Measurements from ENCODE around the gene MAP3K6. TPM values are rescaled to one million over a fixed set of nuclear protein-coding genes. Genes with fewer than 3 reads are reported as not detected.

The MAP3K6 gene
- total RNA-seq, 4 donors from 2014 or later = 26.4 to 129 (median 35.1) TPM

DNA sequence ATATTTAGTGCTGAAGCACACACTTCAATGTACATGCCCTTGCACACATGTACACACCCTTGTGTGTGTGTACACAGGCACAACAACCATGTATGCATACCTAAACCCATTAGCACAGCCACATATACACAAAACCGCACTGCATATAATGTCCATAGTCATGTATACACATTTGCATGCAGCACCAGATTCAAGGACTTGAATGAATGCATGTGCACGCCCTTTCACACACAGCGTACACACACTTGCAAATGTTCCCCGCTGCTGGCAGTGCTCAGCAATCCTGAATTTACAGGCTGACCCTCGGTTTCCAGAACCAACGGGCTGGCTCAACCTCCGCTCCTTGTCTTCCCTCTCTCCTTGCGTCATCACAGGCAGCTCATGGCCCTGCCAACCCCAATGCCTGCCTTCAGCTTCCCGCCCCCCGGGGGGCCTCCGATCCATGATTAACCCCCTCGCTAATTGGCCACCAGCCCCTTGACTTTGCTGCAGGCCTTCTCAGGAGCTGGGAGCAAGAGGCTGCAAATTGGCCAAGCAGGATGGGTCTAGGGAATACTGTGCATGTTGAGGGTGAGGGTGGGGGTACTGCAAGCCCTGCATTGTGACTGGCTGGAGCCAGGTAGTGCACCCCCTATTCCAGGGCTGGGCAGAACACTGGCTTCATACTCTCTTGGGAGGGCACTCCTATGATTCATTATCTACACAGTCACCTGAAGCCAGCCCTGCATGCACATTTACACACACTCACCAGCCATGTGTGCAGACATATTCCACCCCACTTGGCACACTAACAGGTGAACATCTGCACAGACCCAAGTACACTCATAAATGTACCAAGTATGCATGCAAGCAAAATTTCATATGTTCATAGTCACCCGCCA, 33.6 kb upstream of the MAP3K6 start:
- TF ChIP-seq, protein P1, sequence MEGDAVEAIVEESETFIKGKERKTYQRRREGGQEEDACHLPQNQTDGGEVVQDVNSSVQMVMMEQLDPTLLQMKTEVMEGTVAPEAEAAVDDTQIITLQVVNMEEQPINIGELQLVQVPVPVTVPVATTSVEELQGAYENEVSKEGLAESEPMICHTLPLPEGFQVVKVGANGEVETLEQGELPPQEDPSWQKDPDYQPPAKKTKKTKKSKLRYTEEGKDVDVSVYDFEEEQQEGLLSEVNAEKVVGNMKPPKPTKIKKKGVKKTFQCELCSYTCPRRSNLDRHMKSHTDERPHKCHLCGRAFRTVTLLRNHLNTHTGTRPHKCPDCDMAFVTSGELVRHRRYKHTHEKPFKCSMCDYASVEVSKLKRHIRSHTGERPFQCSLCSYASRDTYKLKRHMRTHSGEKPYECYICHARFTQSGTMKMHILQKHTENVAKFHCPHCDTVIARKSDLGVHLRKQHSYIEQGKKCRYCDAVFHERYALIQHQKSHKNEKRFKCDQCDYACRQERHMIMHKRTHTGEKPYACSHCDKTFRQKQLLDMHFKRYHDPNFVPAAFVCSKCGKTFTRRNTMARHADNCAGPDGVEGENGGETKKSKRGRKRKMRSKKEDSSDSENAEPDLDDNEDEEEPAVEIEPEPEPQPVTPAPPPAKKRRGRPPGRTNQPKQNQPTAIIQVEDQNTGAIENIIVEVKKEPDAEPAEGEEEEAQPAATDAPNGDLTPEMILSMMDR (IDR thresholded peaks at IDR 0.05; ENCODE audit: low read depth) = no peak

DNA sequence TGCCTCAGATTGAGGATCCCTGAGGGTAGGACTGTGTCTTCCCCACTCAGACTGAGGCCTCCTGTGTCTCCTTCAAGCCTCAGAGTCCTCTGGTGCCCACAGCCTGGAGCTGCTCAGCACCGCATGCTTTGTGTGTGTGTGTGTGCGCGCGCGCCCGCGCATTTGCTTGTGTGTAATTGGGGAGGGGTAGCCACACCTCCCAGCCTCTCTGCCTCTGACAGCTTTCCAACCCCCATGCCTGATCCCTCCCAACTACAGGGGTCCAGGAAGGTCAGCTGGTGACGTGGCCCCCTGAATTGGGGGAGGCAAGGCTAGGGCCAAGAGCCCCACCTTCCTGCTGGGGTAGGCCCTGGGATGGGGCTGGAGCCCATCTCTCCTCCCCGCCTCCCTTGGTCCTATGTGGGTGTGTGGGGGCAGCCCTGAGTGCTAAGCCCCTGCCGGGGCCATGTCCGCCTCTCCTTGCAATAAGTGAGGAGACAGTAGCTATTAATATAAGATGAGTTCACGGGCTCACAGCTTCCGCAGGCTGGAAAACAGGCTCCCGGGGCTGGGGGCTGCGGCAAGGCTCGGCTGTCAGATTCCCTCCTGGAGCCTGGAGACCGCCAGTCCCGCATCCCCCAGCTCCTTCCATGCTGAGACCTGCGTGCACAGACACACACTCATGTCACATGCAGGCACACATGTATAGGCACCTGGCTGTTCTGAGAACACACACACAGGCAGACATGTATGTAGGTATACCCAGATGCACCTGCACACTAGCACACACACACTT, 32.7 kb upstream of the MAP3K6 start:
- TF ChIP-seq, protein P1 (IDR thresholded peaks at IDR 0.05; ENCODE audit: low read depth) = no peak

DNA sequence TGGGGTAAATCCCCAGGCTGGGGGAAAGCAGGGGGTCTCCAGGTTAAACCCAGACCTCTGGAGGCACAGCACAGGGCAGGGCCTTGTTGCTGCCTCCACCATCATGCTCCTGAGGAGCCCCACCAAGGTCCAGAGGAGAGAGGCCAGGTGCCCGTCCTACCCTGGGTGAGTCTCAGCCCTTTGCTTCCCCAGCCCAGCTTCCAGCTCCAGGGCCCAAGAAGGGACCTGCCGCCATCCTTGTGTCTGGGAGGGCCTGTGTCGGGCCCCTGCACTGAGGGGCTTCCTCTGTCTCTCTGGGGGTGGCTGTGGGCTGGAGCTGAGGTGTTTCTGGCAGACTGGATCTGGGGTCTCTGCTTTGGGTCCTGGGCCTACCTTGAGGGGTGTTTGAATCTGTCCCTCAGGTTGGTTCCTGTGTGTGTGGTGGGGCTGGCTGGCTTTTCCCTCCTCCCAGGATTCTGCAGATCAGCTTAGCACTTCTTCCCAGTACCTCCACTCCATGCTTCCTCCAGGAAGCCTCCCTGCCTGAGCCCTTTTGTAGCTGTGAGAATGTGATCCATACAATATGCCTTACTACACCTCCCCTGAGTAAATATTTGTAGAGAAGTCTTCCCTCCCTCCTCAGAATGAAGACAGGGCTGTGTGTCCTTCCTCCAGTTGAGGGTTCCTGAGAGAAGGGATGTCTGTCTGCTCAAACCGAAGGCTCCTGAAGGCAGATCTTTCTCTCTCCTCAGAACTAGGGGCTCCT, 31.8 kb upstream of the MAP3K6 start:
- TF ChIP-seq, protein P1 (IDR thresholded peaks at IDR 0.05; ENCODE audit: low read depth) = no peak

DNA sequence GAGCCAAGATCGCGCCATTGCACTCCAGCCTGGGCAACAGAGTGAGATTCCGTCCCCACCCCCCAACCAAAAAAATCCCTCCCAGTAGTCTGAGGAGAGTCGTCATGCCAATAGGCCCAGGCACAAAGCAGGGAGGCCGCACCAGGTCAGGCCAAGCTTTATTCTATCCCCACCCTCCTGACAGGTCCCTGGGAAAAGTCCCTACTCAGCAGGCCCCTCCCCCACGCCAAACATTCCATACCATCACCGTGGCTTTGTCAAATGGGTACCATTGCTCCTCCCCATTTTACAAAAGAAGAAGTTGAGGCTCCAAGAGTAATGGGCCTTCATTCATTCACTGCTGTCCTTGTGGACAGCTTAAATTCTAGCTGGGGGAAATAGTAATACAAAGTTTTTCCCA, 31.0 kb upstream of the MAP3K6 start:
- TF ChIP-seq, protein P1 (IDR thresholded peaks at IDR 0.05; ENCODE audit: low read depth) = no peak

DNA sequence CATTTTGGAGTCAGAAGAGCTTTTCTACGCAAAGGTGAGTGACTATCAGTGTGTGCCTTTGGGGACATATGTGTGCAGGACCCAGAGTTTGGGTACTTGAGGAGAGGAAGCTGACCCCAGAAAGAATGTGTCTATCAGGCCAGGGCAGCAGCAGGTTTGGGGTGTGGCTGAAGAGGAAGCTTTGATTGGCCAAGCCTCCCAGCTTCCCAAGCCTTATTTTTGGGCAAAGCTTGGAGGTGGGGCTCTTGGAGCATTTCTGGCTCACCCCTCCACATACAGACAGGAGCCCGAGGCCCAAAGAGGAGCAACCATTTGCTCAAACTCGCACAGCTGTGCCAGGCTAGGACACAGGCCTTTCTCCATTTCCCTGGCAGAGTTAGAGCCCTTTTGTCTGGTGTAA, 30.3 kb upstream of the MAP3K6 start:
- TF ChIP-seq, protein P1 (IDR thresholded peaks at IDR 0.05; ENCODE audit: low read depth) = no peak

DNA sequence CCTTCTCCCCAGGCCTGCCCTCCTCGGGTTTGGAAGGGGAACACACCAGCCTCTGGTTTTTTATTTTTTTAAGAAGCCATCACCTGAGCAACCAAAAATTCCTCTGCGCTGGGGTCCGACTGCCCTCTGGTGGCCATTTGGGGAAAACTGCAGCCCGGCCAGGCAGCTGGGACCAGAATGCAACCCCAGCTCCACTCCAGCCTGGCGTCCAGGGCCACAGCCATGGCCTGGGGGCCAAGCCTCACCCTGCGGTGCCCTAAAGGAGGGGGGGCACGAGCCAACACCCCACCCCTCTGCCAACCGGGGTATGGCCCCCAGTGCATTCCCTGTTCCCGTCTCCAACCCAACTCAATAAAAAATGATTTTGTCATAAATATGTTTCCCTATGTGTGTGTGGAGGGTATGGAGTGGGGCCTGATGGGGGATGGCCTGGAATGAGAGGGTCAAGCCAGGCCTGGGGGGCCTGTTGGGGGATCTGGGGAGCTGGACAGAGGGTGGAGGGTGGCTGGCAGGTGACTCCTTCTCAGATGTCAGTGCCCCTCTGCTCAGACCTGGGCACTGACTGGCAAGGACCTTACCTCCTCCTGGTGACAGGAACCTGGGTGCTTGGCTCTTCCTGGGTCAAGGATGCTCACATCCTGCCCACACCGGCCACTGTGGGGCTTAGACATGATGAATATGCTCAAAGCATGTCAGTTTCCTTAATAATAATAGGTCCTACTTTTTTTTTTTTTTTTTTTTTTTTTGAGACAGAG, 28.9 kb upstream of the MAP3K6 start:
- TF ChIP-seq, protein P1 (IDR thresholded peaks at IDR 0.05; ENCODE audit: low read depth) = no peak
